Stimulated activated CD4-positive, alpha-beta T cell treated with anti-CD3 and anti-CD28 coated beads, Interleukin-4, amount 100 ng/mL, for 48 hours (primary cell): ENCODE data around the gene CAMK1.

Experiments
- DNase-seq, 2 donors: peaks; one replicate each; pipeline ENCODE4 v3.0.0-alpha.2; 2020; ENCODE audit warnings: low read depth in 2 of 2

CAMK1 gene

DNA sequence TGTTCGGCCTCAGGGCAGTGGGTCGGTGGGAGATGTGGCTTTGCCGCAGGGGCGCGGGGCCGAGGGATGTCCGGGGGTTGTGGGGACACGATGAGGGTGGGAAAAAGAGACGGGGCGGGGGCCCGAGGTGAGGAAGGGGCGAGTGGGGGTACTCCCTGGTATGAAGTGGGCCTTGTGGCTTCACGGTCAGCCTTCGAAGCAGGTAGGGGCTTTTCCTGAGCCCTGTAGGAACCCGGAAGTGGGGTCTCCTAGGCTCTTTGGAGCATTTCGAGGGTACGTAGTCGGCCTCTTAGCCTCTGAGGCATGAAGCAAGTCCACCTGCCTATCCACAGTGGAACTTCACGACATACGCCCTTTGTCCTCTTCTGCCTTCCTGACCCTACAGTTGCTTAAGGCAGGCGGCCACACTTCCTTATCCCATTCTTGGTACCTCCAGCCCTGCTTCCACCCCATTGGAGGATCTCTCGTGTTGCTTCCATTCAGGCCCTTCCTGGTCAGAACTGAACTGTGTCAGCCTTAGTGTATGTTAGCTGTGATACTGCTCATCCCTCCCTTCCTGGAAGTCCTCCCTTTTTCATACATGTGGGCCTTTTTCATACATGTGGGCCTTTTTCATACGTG lies 23.5 kb upstream of the CAMK1 start:
- no peak for DNase-seq

DNA sequence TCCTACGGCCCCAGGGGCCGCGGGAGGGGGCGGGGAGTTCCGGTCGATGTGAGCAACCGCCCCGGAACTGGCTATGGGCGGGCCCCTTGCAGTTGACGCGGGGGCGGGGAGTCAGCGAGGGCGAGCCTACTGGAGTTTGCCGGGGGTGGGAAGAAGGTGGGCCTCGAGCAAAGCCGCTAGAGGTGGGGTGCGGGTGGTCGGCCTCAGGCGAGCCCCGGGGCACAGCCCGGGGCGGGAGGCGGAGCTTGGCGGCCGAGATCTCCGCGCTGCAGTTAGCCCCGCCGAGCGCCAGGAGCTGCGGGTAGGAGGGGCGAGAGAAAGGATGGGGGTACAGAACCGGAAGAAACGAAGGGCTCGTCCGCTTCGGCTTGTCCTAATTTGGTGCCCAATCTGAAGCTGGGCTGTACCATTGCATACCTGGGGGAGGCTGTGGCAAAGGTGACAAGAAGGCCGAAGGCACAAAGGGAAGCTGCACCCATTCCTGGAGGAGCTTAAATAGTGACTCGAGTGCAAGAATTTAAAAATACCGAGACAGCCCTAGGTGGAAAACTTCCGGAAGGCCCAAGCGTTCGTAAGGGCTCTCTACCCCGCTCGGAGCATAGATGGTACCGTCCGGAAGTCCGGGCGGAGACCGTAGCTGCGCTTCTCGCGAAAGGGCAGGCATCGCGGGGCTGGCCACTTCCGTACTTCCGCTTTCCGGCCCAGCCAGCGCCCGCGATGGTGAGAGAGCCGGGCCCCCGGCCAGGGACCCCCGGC lies 22.8 kb upstream of the CAMK1 start, which contains the start of the genes ARPC4 and TADA3:
TSS of gene ARPC4 (plus strand) at position 678 of the 756 bp plus-strand sequence. CDS start at position 718, 40 bp downstream.
TSS of gene TADA3 (minus strand) at position 69 of the 756 bp plus-strand sequence. CDS start 1,007 bp downstream, outside the sequence.
- DNase-seq, result peak; percentile 83 to 90

DNA sequence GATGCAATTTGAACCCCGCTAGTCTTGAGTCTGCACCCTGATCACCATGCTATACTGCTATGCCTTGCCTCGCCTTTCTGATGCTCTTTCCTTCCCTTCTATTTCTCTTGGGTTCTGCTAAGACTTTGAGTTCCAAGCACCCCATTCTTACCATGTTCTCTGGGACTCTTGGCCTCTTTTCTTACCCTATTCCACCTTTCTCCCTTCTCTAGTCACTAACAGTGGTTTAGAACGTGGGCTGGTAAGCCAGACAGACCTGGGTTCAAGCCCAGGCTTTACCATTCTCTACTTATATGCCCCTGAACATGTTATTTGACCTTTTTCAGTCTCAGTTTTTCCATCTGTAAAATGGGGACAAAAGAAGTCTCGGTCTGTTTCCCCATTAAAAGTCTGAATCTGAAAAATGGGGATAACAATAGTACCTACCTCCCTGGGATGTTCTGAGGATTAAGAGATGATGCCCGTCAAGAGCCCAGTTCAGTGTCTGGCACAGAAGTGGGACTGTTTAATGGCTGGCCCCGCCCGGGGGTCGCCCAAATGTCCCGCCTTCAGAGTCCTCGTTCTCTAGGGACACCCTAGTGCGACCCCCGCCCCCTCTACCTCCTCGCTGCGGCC lies 22.1 kb upstream of the CAMK1 start:
- no peak for DNase-seq

GRCh38 chr3:9791127-9791526 lies 21.4 kb upstream of the CAMK1 start:
- no peak for DNase-seq

- DNase-seq, result peak in 1 of 2 donors; percentile 12
These were observed 18.0 kb upstream of the CAMK1 start for GRCh38 chr3:9787714-9788113.

DNA sequence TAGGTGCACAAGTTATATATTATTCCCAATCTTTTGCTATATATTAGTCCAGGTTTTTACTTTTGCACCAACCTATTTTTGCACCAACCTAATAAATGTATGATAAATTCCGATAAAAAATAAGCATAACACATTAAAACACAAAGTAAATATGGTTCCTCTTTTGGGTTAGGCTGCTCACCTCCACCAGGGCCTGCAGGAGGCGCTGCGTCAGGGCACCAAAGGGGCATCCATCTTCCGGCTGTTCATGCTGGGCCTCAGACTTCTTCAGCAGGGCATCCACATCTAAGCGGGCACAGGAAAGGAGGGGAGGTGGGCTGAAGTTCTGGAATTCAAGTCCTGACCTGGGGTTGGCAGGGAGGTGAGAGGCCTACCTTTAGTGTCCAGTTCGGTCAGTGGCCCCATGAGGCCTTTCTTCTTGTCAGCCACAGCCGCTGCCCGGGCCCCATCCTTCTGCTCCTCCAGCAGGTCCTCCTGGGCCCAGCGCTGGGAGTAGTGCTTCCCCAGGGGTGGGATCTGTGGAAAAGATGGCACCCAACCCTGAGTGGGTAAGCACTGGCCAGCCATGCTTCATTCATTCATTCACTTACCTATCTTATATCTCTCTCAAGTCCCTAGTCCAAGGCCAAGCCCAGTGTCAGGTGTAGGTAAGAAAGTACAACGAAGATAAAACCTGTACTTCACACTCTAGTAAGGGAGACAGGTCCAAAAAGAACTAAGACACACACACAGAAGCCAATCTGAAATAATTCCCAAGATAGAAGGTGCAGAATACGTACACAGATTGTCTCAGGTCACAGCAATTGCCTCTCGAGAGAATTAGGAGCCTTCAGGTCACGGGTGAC lies 17.3 kb upstream of the CAMK1 start:
- DNase-seq, result no peak

- no peak for DNase-seq
These were observed 16.5 kb upstream of the CAMK1 start for GRCh38 chr3:9786209-9786739.

- DNase-seq, result no peak
These were observed 15.9 kb upstream of the CAMK1 start for GRCh38 chr3:9785602-9786001.

DNA sequence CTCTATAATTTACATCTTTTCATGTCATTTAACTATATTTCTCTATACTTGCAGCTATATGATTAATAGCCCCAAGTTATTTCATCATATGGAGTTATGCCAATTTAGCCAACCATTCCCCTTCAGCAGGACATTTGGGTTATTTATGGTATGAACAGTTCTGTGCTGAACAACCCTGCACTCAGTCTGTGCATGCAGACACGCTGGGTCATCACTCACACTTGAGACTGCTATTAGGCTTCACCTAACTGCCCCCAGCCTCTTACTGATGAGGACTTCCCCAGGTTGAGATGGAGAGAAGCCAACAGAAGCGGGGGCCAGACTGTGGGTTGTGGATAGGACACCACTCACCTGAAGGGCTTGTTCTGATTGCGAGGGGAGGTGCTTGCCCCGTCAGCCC lies 15.2 kb upstream of the CAMK1 start:
- DNase-seq, result no peak

- DNase-seq, result no peak
These were observed 14.2 kb upstream of the CAMK1 start for GRCh38 chr3:9783954-9784353.

DNA sequence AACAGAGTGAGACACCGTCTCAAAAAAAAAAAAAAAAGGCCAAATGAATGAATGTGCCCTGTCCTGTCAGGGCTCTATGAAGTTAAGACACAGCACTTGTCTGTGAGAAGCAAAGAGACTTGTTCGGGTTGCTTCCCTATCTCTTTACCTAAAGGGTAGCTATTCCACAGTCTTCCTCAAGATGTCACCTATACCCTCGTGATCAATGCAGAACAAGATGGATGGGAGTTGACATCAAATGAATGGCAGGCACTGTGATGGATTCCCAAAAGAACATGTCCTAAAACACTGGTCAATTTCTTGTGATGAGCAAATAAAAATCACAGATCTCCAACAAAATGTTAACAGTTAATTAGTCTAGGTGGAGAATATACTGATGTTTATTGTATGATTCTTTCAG lies 13.0 kb upstream of the CAMK1 start:
- DNase-seq, result no peak

- no peak for DNase-seq
These were observed 12.3 kb upstream of the CAMK1 start for GRCh38 chr3:9781978-9782603.

- DNase-seq, result no peak
These were observed 11.8 kb upstream of the CAMK1 start for GRCh38 chr3:9781551-9781950.

- no peak for DNase-seq
These were observed 11.2 kb upstream of the CAMK1 start for GRCh38 chr3:9780910-9781309.

GRCh38 chr3:9780458-9780812 lies 10.7 kb upstream of the CAMK1 start:
- DNase-seq, result no peak

DNA sequence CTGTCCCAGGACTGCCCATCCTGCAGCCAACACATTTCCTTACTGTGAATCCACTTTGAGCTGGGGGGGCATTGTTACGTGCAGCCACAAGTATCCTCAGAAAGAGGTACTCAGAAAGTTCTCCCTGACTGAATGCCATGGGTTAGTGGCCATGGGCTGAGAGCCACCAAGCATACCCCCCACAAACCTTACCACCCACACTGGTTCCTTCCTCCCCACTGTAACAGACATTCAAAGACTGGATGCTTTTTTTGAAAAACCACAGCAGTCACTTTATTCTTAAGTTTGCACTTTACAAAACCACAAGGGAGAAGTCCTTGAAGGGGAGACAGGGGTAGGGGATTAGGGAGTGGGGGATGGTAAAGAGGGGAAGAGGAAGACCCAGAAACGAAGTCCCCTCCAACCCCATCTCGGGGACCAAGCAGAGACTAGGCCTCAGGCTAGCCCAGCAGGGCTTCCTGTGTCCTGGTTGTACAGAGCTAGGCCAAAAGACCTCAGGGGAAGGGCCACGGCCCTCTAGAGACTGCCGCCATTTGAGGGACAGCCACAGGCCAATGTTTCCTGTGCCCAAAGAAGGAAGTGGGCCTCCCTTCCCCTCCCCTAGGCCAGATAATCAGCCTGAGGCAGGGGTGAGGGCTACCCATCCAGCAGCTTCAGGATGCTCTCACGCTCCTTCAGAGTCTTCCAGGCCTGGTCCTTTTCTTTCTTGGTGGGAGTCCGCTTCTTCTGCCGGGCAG lies 10.1 kb upstream of the CAMK1 start:
- DNase-seq, result peak in 1 of 2 donors; percentile 18

GRCh38 chr3:9779075-9779593 lies 9.4 kb upstream of the CAMK1 start:
- no peak for DNase-seq

- DNase-seq, result peak in 1 of 2 donors; percentile 71
These were observed 8.7 kb upstream of the CAMK1 start for GRCh38 chr3:9778143-9779074.

DNA sequence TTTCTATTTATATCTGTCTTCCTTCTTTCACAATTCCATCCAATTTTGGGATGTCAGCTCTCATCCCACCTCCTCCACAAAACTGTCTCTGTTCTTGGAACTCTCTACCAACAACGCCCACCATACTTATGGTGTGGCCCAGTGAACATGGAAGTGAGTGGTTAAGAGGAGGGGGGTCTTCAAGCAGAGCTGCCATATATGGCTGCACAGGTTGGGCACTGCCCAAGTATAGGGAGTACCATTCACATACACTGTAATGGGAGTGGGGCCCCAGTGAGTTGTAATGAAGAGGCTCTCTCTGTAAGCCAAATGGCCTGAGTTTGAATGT lies 7.9 kb upstream of the CAMK1 start:
- no peak for DNase-seq
